ENCODE data around the gene CARS1.
A peak's percentile ranks its signal among the peaks of the same experiment; 100 is the strongest.

The CARS1 gene

GRCh38 chr11:2990617-2991451, 66.4 kb downstream of the CARS1 start:
- DNase-seq: no peak

GRCh38 chr11:2989551-2989950, 67.7 kb downstream of the CARS1 start:
- DNase-seq: no peak

GRCh38 chr11:2989006-2989405, 68.2 kb downstream of the CARS1 start:
- no peak for DNase-seq

- no peak for DNase-seq
Observed at GRCh38 chr11:2987881-2988861, 69.1 kb downstream of the CARS1 start.

- no peak for DNase-seq
Observed at GRCh38 chr11:2983908-2984307, 73.3 kb downstream of the CARS1 start.

- DNase-seq: no peak
Observed at GRCh38 chr11:2982214-2982613, 75.0 kb downstream of the CARS1 start.

GRCh38 chr11:2981130-2981529, 76.1 kb downstream of the CARS1 start:
- no peak for DNase-seq

- no peak for DNase-seq
Observed at GRCh38 chr11:2980168-2980840, 76.9 kb downstream of the CARS1 start.

- no peak for DNase-seq
Observed at GRCh38 chr11:2977113-2977512, 80.1 kb downstream of the CARS1 start.

GRCh38 chr11:2976294-2977063, 80.7 kb downstream of the CARS1 start:
- DNase-seq: no peak

GRCh38 chr11:2975594-2975993, 81.6 kb downstream of the CARS1 start:
- peak; percentile 30 for DNase-seq

GRCh38 chr11:2974272-2974671, 83.0 kb downstream of the CARS1 start:
- no peak for DNase-seq

GRCh38 chr11:2968341-2968900, 88.8 kb downstream of the CARS1 start:
- DNase-seq: no peak

GRCh38 chr11:2964782-2965181, 92.4 kb downstream of the CARS1 start:
- no peak for DNase-seq

GRCh38 chr11:2963761-2964160, 93.5 kb downstream of the CARS1 start:
- DNase-seq: no peak

GRCh38 chr11:2963112-2963754, 94.0 kb downstream of the CARS1 start:
- DNase-seq: no peak

GRCh38 chr11:2961080-2961479, 96.1 kb downstream of the CARS1 start:
- DNase-seq: no peak

- DNase-seq: no peak
Observed at GRCh38 chr11:2960139-2960538, 97.1 kb downstream of the CARS1 start.

GRCh38 chr11:2958251-2958650, 99.0 kb downstream of the CARS1 start:
- no peak for DNase-seq

- DNase-seq: no peak
Observed at GRCh38 chr11:2955906-2956476, 101.2 kb downstream of the CARS1 start.

- no peak for DNase-seq
Observed at GRCh38 chr11:2954263-2954662, 103.0 kb downstream of the CARS1 start.

Data from fibroblast of skin of back (primary cell).